ENCODE measurements around the gene SCML2. TPM values are rescaled to one million over a fixed set of nuclear protein-coding genes. Genes with fewer than 3 reads are reported as not detected.

SCML2 gene
- total RNA-seq = 1.3 TPM in 2 replicates
- 1.2 TPM for total RNA-seq (2013)
- 1.2 and 1.5 TPM in 2 replicates for polyA plus RNA-seq
- 0.60 and 0.86 TPM in 2 replicates for polyA minus RNA-seq

GRCh38 chrX:18354369-18355223 lies at the start of gene SCML2:
SCML2 (minus strand) TSS chrX:18354688; CDS start chrX:18334071, 20,617 bp downstream.
- DNase-seq = peak; percentile 57
- peak within 1 kb of the TSS; percentile 85 for H3K4me3 Mint-ChIP-seq
- 0% methylated on average over 73 of the region's 92 CpGs for WGBS (ENCODE audit: insufficient coverage)
- Histone ChIP-seq H3K9ac (ENCODE audit: low read length) (peak within 1 kb of the TSS; percentile 58), H3K9me3 (ENCODE audit: control extremely low read depth in 1 of 3, control insufficient read depth in 2 of 3, insufficient read depth in 1 of 3, low read length in 2 of 3) (no peaks in the 10 kb centered on the region), H4K20me1 (ENCODE audit: control insufficient read depth, insufficient read depth, low read length, poor library complexity, severe bottlenecking) (no peaks in the 10 kb centered on the region), H2AFZ (ENCODE audit: insufficient read depth, low read depth, low read length, poor library complexity, severe bottlenecking) (peak within 1 kb of the TSS; percentile 76), H3K27ac (ENCODE audit: low read length in 2 of 2) (no peak within 1 kb of the TSS), H3K36me3 (replicated peaks in 1 of 2; ENCODE audit: control extremely low read depth in 1 of 2, control insufficient read depth in 1 of 2, extremely low read depth in 1 of 2, insufficient read depth in 2 of 2, low read length in 1 of 2) (no peaks in the 10 kb centered on the region), H3K4me1 (ENCODE audit: control insufficient read depth in 2 of 2, insufficient read depth in 2 of 2, low read length in 2 of 2) (peaks cover 3 to 10% of the 10 kb centered on the region in 2 donors), H3K27me3 (replicated peaks in 1 of 4; ENCODE audit: control extremely low read depth in 1 of 4, control insufficient read depth in 3 of 4, insufficient read depth in 4 of 4, low read length in 3 of 4) (peaks cover 0 to 7% (median 7%) of the 10 kb centered on the region in 4 experiments), H3K4me3 (ENCODE audit: control extremely low read depth in 1 of 5, extremely low read depth in 1 of 5, insufficient read depth in 1 of 5, low read depth in 2 of 5, low read length in 4 of 5) (peak within 1 kb of the TSS in 4 of 5 experiments; percentile 46 to 62 (median 55)), H3K4me2 (replicated peaks; ENCODE audit: low read depth, low read length, poor library complexity, severe bottlenecking) (peak within 1 kb of the TSS; percentile 73), H3K79me2 (ENCODE audit: control insufficient read depth, insufficient read depth, low read length) (no peaks in the 10 kb centered on the region)
- TF ChIP-seq CTCF (IDR thresholded peaks at IDR 0.05) = no peak
- no peak for TF ChIP-seq EZH2 (IDR thresholded peaks at IDR 0.05; ENCODE audit: borderline replicate concordance, insufficient read depth, low read depth, low read length, poor library complexity, severe bottlenecking)
- ATAC-seq (ENCODE audit: low read depth) = peak; percentile 71
- CTCF ChIA-PET = interaction anchor here (0.7 to 1.9 kb wide), 3 partner anchors 9 to 980 kb away, joined by 3 to 4 read pairs (median 4); partner anchors contain the start of gene CDKL5
- peaks cover 9% of the 10 kb centered on the region for H3K4me1 Mint-ChIP-seq
- POLR2A ChIA-PET = interaction anchor here (0.6 kb wide), 1 partner anchor 28 kb away, joined by 3 read pairs; no protein-coding TSS in a partner anchor
- peak within 1 kb of the TSS; percentile 26 for H3K27ac Mint-ChIP-seq
- intact Hi-C loops (cut with micrococcal nuclease) = loop anchor here (1.0 to 10.0 kb wide), 2 partner anchors 72 to 620 kb away; partner anchors contain the start of gene SCML1
- no peaks in the 10 kb centered on the region for H3K27me3 Mint-ChIP-seq
- no peaks in the 10 kb centered on the region for H3K9me3 Mint-ChIP-seq (ENCODE audit: insufficient read depth)

DNA sequence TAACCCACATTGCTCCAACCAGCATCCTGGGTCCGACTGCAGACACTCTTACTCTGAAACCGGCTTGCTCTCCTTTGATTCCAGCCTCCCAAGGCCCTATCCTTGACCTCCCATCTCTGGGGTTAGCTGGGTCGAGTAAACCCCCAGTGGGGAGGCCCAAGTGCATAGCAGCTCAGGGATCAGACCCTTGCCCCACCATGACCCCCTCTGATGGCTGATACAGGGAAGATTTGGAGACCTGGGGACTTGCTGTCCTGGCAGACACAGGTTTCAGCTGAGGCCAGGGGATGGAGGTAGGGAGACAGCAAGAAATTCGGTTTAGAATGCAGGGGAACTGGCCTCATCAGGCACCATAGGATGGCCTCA lies 47.3 kb upstream of the SCML2 start:
- ChIA-PET CTCF (no interaction called here), POLR2A (no interaction called here)
- no peak overlapping the region for H3K27ac ChIP-seq (ENCODE audit: low read length in 2 of 2)
- intact Hi-C loops (cut with micrococcal nuclease) = no loop called here
- DNase-seq (no peak), ATAC-seq (ENCODE audit: low read depth) (no peak)
- no peaks in the 10 kb centered on the region for H3K9me3 ChIP-seq (ENCODE audit: control extremely low read depth in 1 of 3, control insufficient read depth in 2 of 3, insufficient read depth in 1 of 3, low read length in 2 of 3)
- no peak overlapping the region for H2AFZ ChIP-seq (ENCODE audit: insufficient read depth, low read depth, low read length, poor library complexity, severe bottlenecking)
- H3K79me2 ChIP-seq (ENCODE audit: control insufficient read depth, insufficient read depth, low read length) = no peaks in the 10 kb centered on the region
- no peak for TF ChIP-seq CTCF (IDR thresholded peaks at IDR 0.05)
- TF ChIP-seq EZH2 (IDR thresholded peaks at IDR 0.05; ENCODE audit: borderline replicate concordance, insufficient read depth, low read depth, low read length, poor library complexity, severe bottlenecking) = no peak
- Mint-ChIP-seq H3K4me3 (no peak overlapping the region), H3K27me3 (no peaks in the 10 kb centered on the region), H3K27ac (no peak overlapping the region), H3K4me1 (no peaks in the 10 kb centered on the region), H3K9me3 (ENCODE audit: insufficient read depth) (no peaks in the 10 kb centered on the region)
- no peak overlapping the region for H3K9ac ChIP-seq (ENCODE audit: low read length)
- H4K20me1 ChIP-seq (ENCODE audit: control insufficient read depth, insufficient read depth, low read length, poor library complexity, severe bottlenecking) = no peaks in the 10 kb centered on the region
- H3K27me3 ChIP-seq (replicated peaks in 1 of 4; ENCODE audit: control extremely low read depth in 1 of 4, control insufficient read depth in 3 of 4, insufficient read depth in 4 of 4, low read length in 3 of 4) = no peaks in the 10 kb centered on the region
- no peaks in the 10 kb centered on the region for H3K4me1 ChIP-seq (ENCODE audit: control insufficient read depth in 2 of 2, insufficient read depth in 2 of 2, low read length in 2 of 2)
- no peak overlapping the region for H3K4me2 ChIP-seq (replicated peaks; ENCODE audit: low read depth, low read length, poor library complexity, severe bottlenecking)
- no peaks in the 10 kb centered on the region for H3K36me3 ChIP-seq (replicated peaks in 1 of 2; ENCODE audit: control extremely low read depth in 1 of 2, control insufficient read depth in 1 of 2, extremely low read depth in 1 of 2, insufficient read depth in 2 of 2, low read length in 1 of 2)
- WGBS (ENCODE audit: insufficient coverage) = 75% methylated on average over 1 of the region's 4 CpGs
- no peak overlapping the region for H3K4me3 ChIP-seq (ENCODE audit: control extremely low read depth in 1 of 5, extremely low read depth in 1 of 5, insufficient read depth in 1 of 5, low read depth in 2 of 5, low read length in 4 of 5)

All from B cell (primary cell).